ENCODE data around the gene DPH5.

DNA sequence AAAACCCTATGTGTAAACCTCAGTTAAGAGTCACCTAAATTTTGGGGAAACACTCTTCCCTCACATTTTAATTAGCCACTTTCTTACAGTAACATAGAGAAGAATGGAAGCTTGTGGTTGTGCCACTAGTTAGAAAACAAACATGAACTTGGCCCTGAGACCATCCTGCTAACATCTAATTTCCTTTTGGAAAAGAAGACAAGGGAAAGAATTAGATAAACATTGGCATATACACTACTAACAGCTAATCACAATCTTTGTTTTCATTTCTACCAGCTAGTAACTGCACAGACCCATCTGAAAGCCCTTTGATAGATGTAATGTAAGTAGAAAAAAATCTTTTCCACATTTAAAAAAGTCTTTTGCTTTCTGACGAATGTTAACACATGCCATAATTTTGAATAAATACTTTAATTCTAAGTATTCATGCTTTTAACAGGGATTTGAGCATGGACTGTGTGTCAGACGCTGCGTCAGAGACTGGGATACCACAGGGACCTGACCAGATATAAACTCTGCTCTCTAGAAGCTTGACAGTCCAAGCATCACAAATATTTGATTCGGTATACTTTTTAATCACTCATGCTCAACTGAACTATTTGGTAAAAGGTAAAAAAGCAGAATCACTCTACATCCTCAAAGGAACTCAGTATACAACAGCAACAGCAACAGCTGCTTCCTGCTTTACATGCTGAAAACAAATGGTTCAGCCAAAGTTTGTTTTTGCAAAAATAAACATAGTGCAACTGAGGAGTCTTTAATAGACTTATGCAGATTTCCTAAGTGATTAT, 30.2 kb downstream of the DPH5 start:
- TF ChIP-seq, protein P1, sequence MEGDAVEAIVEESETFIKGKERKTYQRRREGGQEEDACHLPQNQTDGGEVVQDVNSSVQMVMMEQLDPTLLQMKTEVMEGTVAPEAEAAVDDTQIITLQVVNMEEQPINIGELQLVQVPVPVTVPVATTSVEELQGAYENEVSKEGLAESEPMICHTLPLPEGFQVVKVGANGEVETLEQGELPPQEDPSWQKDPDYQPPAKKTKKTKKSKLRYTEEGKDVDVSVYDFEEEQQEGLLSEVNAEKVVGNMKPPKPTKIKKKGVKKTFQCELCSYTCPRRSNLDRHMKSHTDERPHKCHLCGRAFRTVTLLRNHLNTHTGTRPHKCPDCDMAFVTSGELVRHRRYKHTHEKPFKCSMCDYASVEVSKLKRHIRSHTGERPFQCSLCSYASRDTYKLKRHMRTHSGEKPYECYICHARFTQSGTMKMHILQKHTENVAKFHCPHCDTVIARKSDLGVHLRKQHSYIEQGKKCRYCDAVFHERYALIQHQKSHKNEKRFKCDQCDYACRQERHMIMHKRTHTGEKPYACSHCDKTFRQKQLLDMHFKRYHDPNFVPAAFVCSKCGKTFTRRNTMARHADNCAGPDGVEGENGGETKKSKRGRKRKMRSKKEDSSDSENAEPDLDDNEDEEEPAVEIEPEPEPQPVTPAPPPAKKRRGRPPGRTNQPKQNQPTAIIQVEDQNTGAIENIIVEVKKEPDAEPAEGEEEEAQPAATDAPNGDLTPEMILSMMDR (IDR thresholded peaks at IDR 0.05; ENCODE audit: low read depth, low read length): no peak
- TF ChIP-seq POLR2A (IDR thresholded peaks at IDR 0.05; ENCODE audit: extremely low read depth, insufficient read length): no peak
- no peak for TF ChIP-seq MYC (IDR thresholded peaks at IDR 0.05; ENCODE audit: low read depth, low read length)

Data from NB4 (cell line).